ENCODE results near the gene NUP85. TPM values are rescaled to one million over a fixed set of nuclear protein-coding genes. Genes with fewer than 3 reads are reported as not detected.

NUP85 gene
- total and polyA plus RNA-seq, 4 donors, result 40.4 to 69.5 (median 46.1) TPM

DNA sequence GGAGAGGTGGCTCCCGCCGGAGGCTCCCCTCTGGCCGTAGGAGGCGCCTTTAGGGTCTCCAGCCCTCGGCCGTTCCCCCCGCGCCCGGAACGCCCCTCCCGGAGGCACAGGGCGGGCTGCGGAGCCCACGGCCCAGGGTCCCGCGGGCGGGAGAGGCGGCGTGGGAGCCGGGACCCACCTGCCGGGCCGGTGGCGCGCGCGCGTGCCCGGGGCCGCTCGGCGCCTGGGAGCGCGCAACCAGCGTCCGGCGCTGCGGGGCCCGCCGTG, 65.4 kb downstream of the NUP85 start, which contains the start of gene MIF4GD:
Gene MIF4GD (minus strand): TSS at position 266 of the 267 bp plus-strand sequence. CDS start 1,036 bp downstream, outside the sequence.
- DNase-seq, result peak in 1 of 3 donors; percentile 86
- Histone ChIP-seq H3K27me3 (ENCODE audit: control insufficient read depth in 3 of 3, insufficient read depth in 3 of 3, low read length in 2 of 3) (no peaks in the 10 kb centered on the region), H3K36me3 (ENCODE audit: control insufficient read depth in 4 of 4, insufficient read depth in 4 of 4, low read length in 4 of 4) (peaks cover 3 to 17% (median 4%) of the 10 kb centered on the region in 4 donors), H3K4me3 (peak within 1 kb of the TSS; percentile 78), H3K4me1 (ENCODE audit: control insufficient read depth in 5 of 5, insufficient read depth in 5 of 5, low read length in 5 of 5) (peaks cover 0 to 27% (median 3%) of the 10 kb centered on the region in 5 donors), H3K27ac (ENCODE audit: low read depth in 1 of 2, low read length in 1 of 2) (peak within 1 kb of the TSS; percentile 95), H3K9me3 (ENCODE audit: control insufficient read depth in 4 of 4, insufficient read depth in 3 of 4, low read length in 3 of 4) (no peaks in the 10 kb centered on the region), H3K9ac (ENCODE audit: insufficient read depth in 1 of 2, low read length in 2 of 2) (peak within 1 kb of the TSS; percentile 11 to 56)
- TF ChIP-seq, protein P1, sequence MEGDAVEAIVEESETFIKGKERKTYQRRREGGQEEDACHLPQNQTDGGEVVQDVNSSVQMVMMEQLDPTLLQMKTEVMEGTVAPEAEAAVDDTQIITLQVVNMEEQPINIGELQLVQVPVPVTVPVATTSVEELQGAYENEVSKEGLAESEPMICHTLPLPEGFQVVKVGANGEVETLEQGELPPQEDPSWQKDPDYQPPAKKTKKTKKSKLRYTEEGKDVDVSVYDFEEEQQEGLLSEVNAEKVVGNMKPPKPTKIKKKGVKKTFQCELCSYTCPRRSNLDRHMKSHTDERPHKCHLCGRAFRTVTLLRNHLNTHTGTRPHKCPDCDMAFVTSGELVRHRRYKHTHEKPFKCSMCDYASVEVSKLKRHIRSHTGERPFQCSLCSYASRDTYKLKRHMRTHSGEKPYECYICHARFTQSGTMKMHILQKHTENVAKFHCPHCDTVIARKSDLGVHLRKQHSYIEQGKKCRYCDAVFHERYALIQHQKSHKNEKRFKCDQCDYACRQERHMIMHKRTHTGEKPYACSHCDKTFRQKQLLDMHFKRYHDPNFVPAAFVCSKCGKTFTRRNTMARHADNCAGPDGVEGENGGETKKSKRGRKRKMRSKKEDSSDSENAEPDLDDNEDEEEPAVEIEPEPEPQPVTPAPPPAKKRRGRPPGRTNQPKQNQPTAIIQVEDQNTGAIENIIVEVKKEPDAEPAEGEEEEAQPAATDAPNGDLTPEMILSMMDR (IDR thresholded peaks at IDR 0.05; ENCODE audit: control extremely low read depth, extremely low read depth), result no peak
- 0 to 1% methylated on average over 27 to 39 of the region's 39 CpGs for WGBS, 2 donors
- ATAC-seq (ENCODE audit: insufficient read depth, low FRiP score), result no peak

DNA sequence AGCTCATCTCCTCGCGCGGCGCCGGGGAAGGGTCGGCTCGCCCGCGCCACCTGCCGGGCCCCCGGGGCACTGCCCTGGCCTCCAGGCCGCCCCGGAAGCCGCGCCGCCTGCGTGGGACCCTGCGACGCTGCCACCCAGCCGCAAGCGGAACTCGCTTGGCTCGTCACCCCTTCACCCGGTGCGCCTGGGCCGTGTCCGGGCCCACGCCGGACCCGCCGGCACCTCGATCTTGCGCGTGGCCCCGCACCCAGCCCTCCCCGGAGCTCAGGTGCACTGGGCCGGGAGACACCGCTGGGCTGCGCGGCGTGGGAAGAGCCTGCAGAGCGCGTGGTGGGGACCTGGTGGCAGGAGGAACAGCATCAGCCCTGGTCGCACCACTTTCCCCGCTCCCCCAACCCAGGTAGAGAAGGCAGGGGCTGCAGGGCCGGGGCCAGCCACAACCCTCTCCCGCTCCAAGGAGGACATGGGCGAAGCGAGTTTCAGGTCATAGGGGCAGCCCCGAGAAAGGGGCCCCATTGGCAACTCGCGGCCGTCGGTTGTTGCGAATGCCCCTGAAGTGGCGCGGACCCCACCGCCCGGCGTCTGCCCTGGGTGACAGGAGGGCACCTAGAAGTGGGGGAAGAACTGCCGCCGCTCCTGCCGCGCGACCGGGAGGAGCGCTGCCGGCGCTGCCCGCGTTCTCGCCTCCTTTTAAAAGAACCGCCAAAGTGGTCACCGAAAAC, 65.9 kb downstream of the NUP85 start:
- Histone ChIP-seq H3K36me3 (ENCODE audit: control insufficient read depth in 4 of 4, insufficient read depth in 4 of 4, low read length in 4 of 4) (peaks cover 0 to 14% (median under 1%) of the 10 kb centered on the region in 4 donors), H3K27ac (ENCODE audit: low read depth in 1 of 2, low read length in 1 of 2) (peak overlapping the region; percentile 75 to 95), H3K9ac (ENCODE audit: insufficient read depth in 1 of 2, low read length in 2 of 2) (no peak overlapping the region), H3K4me3 (peak overlapping the region; percentile 78), H3K4me1 (ENCODE audit: control insufficient read depth in 5 of 5, insufficient read depth in 5 of 5, low read length in 5 of 5) (peaks cover 0 to 27% (median 3%) of the 10 kb centered on the region in 5 donors), H3K9me3 (ENCODE audit: control insufficient read depth in 4 of 4, insufficient read depth in 3 of 4, low read length in 3 of 4) (no peaks in the 10 kb centered on the region), H3K27me3 (ENCODE audit: control insufficient read depth in 3 of 3, insufficient read depth in 3 of 3, low read length in 2 of 3) (no peaks in the 10 kb centered on the region)
- TF ChIP-seq, protein P1 (IDR thresholded peaks at IDR 0.05; ENCODE audit: control extremely low read depth, extremely low read depth), result peak; percentile 57
- ATAC-seq (ENCODE audit: insufficient read depth, low FRiP score) (peak; percentile 87), DNase-seq (peak; percentile 49 to 83 (median 72))
- WGBS, 2 donors, result 0 to 1% methylated on average over 61 to 74 of the region's 74 CpGs

DNA sequence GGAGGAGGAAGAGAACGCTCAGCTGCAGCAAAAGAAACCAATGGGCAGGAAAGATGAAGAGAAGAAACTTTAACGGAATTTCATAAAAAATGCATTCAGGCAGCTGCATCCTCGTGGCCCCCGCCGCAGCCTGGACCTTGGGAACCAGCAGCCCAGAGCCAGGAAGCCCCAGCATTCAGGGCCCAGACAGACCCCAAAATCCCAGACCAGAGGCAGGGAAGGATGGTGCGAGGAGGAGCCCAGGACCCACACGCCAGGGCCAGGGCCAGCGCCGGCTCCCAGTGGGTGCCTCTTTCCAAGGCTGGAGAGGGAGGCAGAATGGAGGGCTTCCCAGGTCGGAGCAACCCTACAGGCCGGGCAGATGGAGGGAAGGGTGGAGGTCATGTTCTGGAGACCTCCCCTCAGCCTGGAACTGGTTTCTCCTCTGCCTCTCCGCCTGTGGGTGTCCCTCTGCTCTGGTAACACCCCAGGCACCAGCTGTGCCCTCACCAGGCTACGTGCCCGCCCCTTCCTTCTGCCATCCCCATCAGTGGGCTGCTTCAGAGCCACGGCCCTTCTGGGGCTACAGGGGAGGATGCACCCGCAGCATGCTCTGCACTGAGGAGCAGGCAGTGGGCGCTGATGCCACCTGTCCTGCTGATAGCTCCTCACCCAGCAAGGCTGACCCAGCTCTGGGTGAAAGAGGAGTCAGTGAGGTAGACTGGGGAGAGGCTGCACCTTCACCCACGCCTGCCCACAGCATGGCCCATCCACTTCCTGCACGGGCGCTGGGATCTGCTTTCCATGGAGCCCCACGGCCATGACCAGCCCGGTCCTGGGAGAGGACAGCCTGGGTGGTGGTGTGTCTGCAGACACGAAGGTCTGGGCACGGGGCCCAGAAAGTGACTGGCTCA, 66.7 kb downstream of the NUP85 start:
- ATAC-seq (ENCODE audit: insufficient read depth, low FRiP score) (no peak), DNase-seq (peak in 2 of 3 donors; percentile 25 to 47)
- TF ChIP-seq, protein P1 (IDR thresholded peaks at IDR 0.05; ENCODE audit: control extremely low read depth, extremely low read depth), result no peak
- Histone ChIP-seq H3K9ac (ENCODE audit: insufficient read depth in 1 of 2, low read length in 2 of 2) (no peak overlapping the region), H3K4me1 (ENCODE audit: control insufficient read depth in 5 of 5, insufficient read depth in 5 of 5, low read length in 5 of 5) (peaks cover 0 to 26% (median 3%) of the 10 kb centered on the region in 5 donors), H3K36me3 (ENCODE audit: control insufficient read depth in 4 of 4, insufficient read depth in 4 of 4, low read length in 4 of 4) (peaks cover 0 to 6% (median 0%) of the 10 kb centered on the region in 4 donors), H3K4me3 (no peak overlapping the region), H3K27ac (ENCODE audit: low read depth in 1 of 2, low read length in 1 of 2) (peak overlapping the region in 1 of 2 donors; percentile 95), H3K9me3 (ENCODE audit: control insufficient read depth in 4 of 4, insufficient read depth in 3 of 4, low read length in 3 of 4) (no peaks in the 10 kb centered on the region), H3K27me3 (ENCODE audit: control insufficient read depth in 3 of 3, insufficient read depth in 3 of 3, low read length in 2 of 3) (no peaks in the 10 kb centered on the region)
- WGBS, 2 donors, result 60 to 61% methylated on average over 24 of the region's 24 CpGs

All from lung (tissue), 12 donors.